ENCODE measurements around the gene GINS3.
A peak's percentile ranks its signal among the peaks of the same experiment; 100 is the strongest.

GINS3 gene

GRCh38 chr16:58346831-58347371 is 45.4 kb upstream of the GINS3 start:
- no peaks in the 10 kb centered on the region for H3K79me1 ChIP-seq (replicated peaks; ENCODE audit: low read length, poor library complexity, severe bottlenecking)
- no peak overlapping the region for H3K4ac ChIP-seq (ENCODE audit: low read depth in 1 of 2, low read length in 2 of 2)
- no peak overlapping the region for H3K27ac ChIP-seq (ENCODE audit: low read length, poor library complexity, severe bottlenecking)
- H2BK5ac ChIP-seq (ENCODE audit: low read depth, low read length, poor library complexity, severe bottlenecking), result no peak overlapping the region
- no peak overlapping the region for H2BK15ac ChIP-seq (ENCODE audit: low read depth, poor library complexity, severe bottlenecking)
- H3K9ac ChIP-seq (ENCODE audit: low read length), result no peak overlapping the region
- H2AFZ ChIP-seq (ENCODE audit: low read depth, low read length), result no peak overlapping the region
- H2BK120ac ChIP-seq (ENCODE audit: low read depth, low read length), result no peak overlapping the region
- no peak overlapping the region for H2BK12ac ChIP-seq (ENCODE audit: low read length in 2 of 2)
- peaks cover 7 to 30% of the 10 kb centered on the region in 2 experiments for H3K27me3 ChIP-seq (ENCODE audit: control insufficient read depth in 1 of 2, insufficient read depth in 1 of 2, low read length in 2 of 2)
- DNase-seq, result no peak
- no peak overlapping the region for H3K23ac ChIP-seq (ENCODE audit: low read length in 2 of 2)
- H3K18ac ChIP-seq (ENCODE audit: low read depth in 1 of 2, low read length in 2 of 2), result no peak overlapping the region
- no peak overlapping the region for H4K91ac ChIP-seq (ENCODE audit: low read length)
- H3K14ac ChIP-seq (ENCODE audit: low read length in 2 of 2), result no peak overlapping the region
- H2AK5ac ChIP-seq (ENCODE audit: low read length, severe bottlenecking), result no peak overlapping the region
- H3K4me3 ChIP-seq (ENCODE audit: insufficient read depth in 1 of 2, low read depth in 1 of 2, low read length in 2 of 2), result no peak overlapping the region
- no peak overlapping the region for H4K8ac ChIP-seq (ENCODE audit: low read length)
- H3K36me3 ChIP-seq (ENCODE audit: control insufficient read depth in 1 of 2, insufficient read depth in 2 of 2, low read depth in 1 of 2, low read length in 2 of 2), result no peaks in the 10 kb centered on the region
- H3K4me1 ChIP-seq (ENCODE audit: control insufficient read depth, insufficient read depth, low read depth, low read length), result no peaks in the 10 kb centered on the region
- no peak overlapping the region for H3K4me2 ChIP-seq (ENCODE audit: low read length, poor library complexity, severe bottlenecking)
- 74% methylated on average over 5 of the region's 5 CpGs for WGBS
- H3K9me3 ChIP-seq (ENCODE audit: control insufficient read depth, low read length), result peaks cover under 1% of the 10 kb centered on the region

- peaks cover 14% of the 10 kb centered on the region for H3K9me3 ChIP-seq (ENCODE audit: control insufficient read depth, low read length)
- no peak overlapping the region for H3K23ac ChIP-seq (ENCODE audit: low read length in 2 of 2)
- WGBS, result 69% methylated on average over 2 of the region's 3 CpGs
- H3K4me1 ChIP-seq (ENCODE audit: control insufficient read depth, insufficient read depth, low read depth, low read length), result no peaks in the 10 kb centered on the region
- H3K27ac ChIP-seq (ENCODE audit: low read length, poor library complexity, severe bottlenecking), result no peak overlapping the region
- no peak overlapping the region for H3K4me3 ChIP-seq (ENCODE audit: insufficient read depth in 1 of 2, low read depth in 1 of 2, low read length in 2 of 2)
- no peak overlapping the region for H2BK12ac ChIP-seq (ENCODE audit: low read length in 2 of 2)
- no peak overlapping the region for H3K14ac ChIP-seq (ENCODE audit: low read length in 2 of 2)
- no peak for DNase-seq
- H3K4ac ChIP-seq (ENCODE audit: low read depth in 1 of 2, low read length in 2 of 2), result no peak overlapping the region
- no peak overlapping the region for H4K8ac ChIP-seq (ENCODE audit: low read length)
- H3K4me2 ChIP-seq (ENCODE audit: low read length, poor library complexity, severe bottlenecking), result no peak overlapping the region
- H3K36me3 ChIP-seq (ENCODE audit: control insufficient read depth in 1 of 2, insufficient read depth in 2 of 2, low read depth in 1 of 2, low read length in 2 of 2), result no peaks in the 10 kb centered on the region
- H4K91ac ChIP-seq (ENCODE audit: low read length), result no peak overlapping the region
- H2BK120ac ChIP-seq (ENCODE audit: low read depth, low read length), result no peak overlapping the region
- peaks cover 7 to 24% of the 10 kb centered on the region in 2 experiments for H3K27me3 ChIP-seq (ENCODE audit: control insufficient read depth in 1 of 2, insufficient read depth in 1 of 2, low read length in 2 of 2)
- no peak overlapping the region for H2AFZ ChIP-seq (ENCODE audit: low read depth, low read length)
- no peak overlapping the region for H2BK5ac ChIP-seq (ENCODE audit: low read depth, low read length, poor library complexity, severe bottlenecking)
- H2AK5ac ChIP-seq (ENCODE audit: low read length, severe bottlenecking), result no peak overlapping the region
- peak overlapping the region; percentile 21 for H3K9ac ChIP-seq (ENCODE audit: low read length)
- H3K79me1 ChIP-seq (replicated peaks; ENCODE audit: low read length, poor library complexity, severe bottlenecking), result no peaks in the 10 kb centered on the region
- H3K18ac ChIP-seq (ENCODE audit: low read depth in 1 of 2, low read length in 2 of 2), result no peak overlapping the region
- H2BK15ac ChIP-seq (ENCODE audit: low read depth, poor library complexity, severe bottlenecking), result no peak overlapping the region
Observed at GRCh38 chr16:58348986-58349385, 43.3 kb upstream of the GINS3 start.

DNA sequence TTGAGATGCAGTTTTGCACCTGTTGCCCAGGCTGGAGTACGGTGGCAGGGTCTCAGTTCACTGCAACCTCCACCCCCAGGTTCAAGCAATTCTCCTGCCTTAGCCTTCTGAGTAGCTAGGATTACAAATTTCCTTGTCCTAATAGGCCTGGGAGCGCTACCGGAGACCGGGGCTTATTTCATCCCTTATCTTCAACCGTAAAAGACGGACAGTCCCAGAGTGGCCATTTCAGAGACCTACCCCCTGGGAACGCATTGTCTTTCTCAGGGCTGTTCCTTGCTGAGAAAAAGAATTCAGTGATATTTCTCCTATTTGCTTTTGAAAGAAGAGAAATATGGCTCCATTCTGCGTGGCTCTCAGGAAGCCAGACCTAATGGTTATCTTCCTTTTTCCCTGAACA is 39.6 kb upstream of the GINS3 start:
- H4K8ac ChIP-seq (ENCODE audit: low read length), result no peak overlapping the region
- no peak overlapping the region for H2BK5ac ChIP-seq (ENCODE audit: low read depth, low read length, poor library complexity, severe bottlenecking)
- H4K91ac ChIP-seq (ENCODE audit: low read length), result no peak overlapping the region
- H2BK15ac ChIP-seq (ENCODE audit: low read depth, poor library complexity, severe bottlenecking), result no peak overlapping the region
- no peak overlapping the region for H3K9ac ChIP-seq (ENCODE audit: low read length)
- H3K27me3 ChIP-seq (ENCODE audit: control insufficient read depth in 1 of 2, insufficient read depth in 1 of 2, low read length in 2 of 2), result peaks cover 10 to 16% of the 10 kb centered on the region in 2 experiments
- H3K23ac ChIP-seq (ENCODE audit: low read length in 2 of 2), result no peak overlapping the region
- H3K4ac ChIP-seq (ENCODE audit: low read depth in 1 of 2, low read length in 2 of 2), result no peak overlapping the region
- H3K79me1 ChIP-seq (replicated peaks; ENCODE audit: low read length, poor library complexity, severe bottlenecking), result no peaks in the 10 kb centered on the region
- H3K4me1 ChIP-seq (ENCODE audit: control insufficient read depth, insufficient read depth, low read depth, low read length), result no peaks in the 10 kb centered on the region
- no peak overlapping the region for H3K27ac ChIP-seq (ENCODE audit: low read length, poor library complexity, severe bottlenecking)
- H2AFZ ChIP-seq (ENCODE audit: low read depth, low read length), result no peak overlapping the region
- no peak overlapping the region for H3K4me2 ChIP-seq (ENCODE audit: low read length, poor library complexity, severe bottlenecking)
- H3K18ac ChIP-seq (ENCODE audit: low read depth in 1 of 2, low read length in 2 of 2), result no peak overlapping the region
- no peak overlapping the region for H2BK12ac ChIP-seq (ENCODE audit: low read length in 2 of 2)
- H2BK120ac ChIP-seq (ENCODE audit: low read depth, low read length), result no peak overlapping the region
- peaks cover 14% of the 10 kb centered on the region for H3K9me3 ChIP-seq (ENCODE audit: control insufficient read depth, low read length)
- DNase-seq, result no peak
- no peak overlapping the region for H3K14ac ChIP-seq (ENCODE audit: low read length in 2 of 2)
- H3K36me3 ChIP-seq (ENCODE audit: control insufficient read depth in 1 of 2, insufficient read depth in 2 of 2, low read depth in 1 of 2, low read length in 2 of 2), result no peaks in the 10 kb centered on the region
- H2AK5ac ChIP-seq (ENCODE audit: low read length, severe bottlenecking), result no peak overlapping the region
- 84% methylated on average over 8 of the region's 8 CpGs for WGBS
- no peak overlapping the region for H3K4me3 ChIP-seq (ENCODE audit: insufficient read depth in 1 of 2, low read depth in 1 of 2, low read length in 2 of 2)

GRCh38 chr16:58360041-58360634 is 32.1 kb upstream of the GINS3 start:
- H2BK12ac ChIP-seq (ENCODE audit: low read length in 2 of 2), result no peak overlapping the region
- H2AK5ac ChIP-seq (ENCODE audit: low read length, severe bottlenecking), result no peak overlapping the region
- H2AFZ ChIP-seq (ENCODE audit: low read depth, low read length), result no peak overlapping the region
- no peak overlapping the region for H3K4me2 ChIP-seq (ENCODE audit: low read length, poor library complexity, severe bottlenecking)
- no peak overlapping the region for H3K18ac ChIP-seq (ENCODE audit: low read depth in 1 of 2, low read length in 2 of 2)
- no peak overlapping the region for H2BK15ac ChIP-seq (ENCODE audit: low read depth, poor library complexity, severe bottlenecking)
- H4K91ac ChIP-seq (ENCODE audit: low read length), result no peak overlapping the region
- DNase-seq, result no peak
- no peak overlapping the region for H4K8ac ChIP-seq (ENCODE audit: low read length)
- no peak overlapping the region for H2BK5ac ChIP-seq (ENCODE audit: low read depth, low read length, poor library complexity, severe bottlenecking)
- no peak overlapping the region for H3K14ac ChIP-seq (ENCODE audit: low read length in 2 of 2)
- no peak overlapping the region for H2BK120ac ChIP-seq (ENCODE audit: low read depth, low read length)
- H3K9me3 ChIP-seq (ENCODE audit: control insufficient read depth, low read length), result peaks cover 23% of the 10 kb centered on the region
- no peak overlapping the region for H3K23ac ChIP-seq (ENCODE audit: low read length in 2 of 2)
- H3K36me3 ChIP-seq (ENCODE audit: control insufficient read depth in 1 of 2, insufficient read depth in 2 of 2, low read depth in 1 of 2, low read length in 2 of 2), result no peaks in the 10 kb centered on the region
- H3K27me3 ChIP-seq (ENCODE audit: control insufficient read depth in 1 of 2, insufficient read depth in 1 of 2, low read length in 2 of 2), result peaks cover 0 to 11% of the 10 kb centered on the region in 2 experiments
- no peaks in the 10 kb centered on the region for H3K79me1 ChIP-seq (replicated peaks; ENCODE audit: low read length, poor library complexity, severe bottlenecking)
- H3K4me3 ChIP-seq (ENCODE audit: insufficient read depth in 1 of 2, low read depth in 1 of 2, low read length in 2 of 2), result no peak overlapping the region
- H3K4me1 ChIP-seq (ENCODE audit: control insufficient read depth, insufficient read depth, low read depth, low read length), result no peaks in the 10 kb centered on the region
- H3K9ac ChIP-seq (ENCODE audit: low read length), result no peak overlapping the region
- H3K4ac ChIP-seq (ENCODE audit: low read depth in 1 of 2, low read length in 2 of 2), result no peak overlapping the region
- no peak overlapping the region for H3K27ac ChIP-seq (ENCODE audit: low read length, poor library complexity, severe bottlenecking)
